CD4-positive, alpha-beta T cell treated with Interferon gamma for 1 hour (primary cell): Measurements from ENCODE around the gene ZNF200.

Experiments
- DNase-seq: peaks from one replicate; pipeline ENCODE4 v3.0.0-alpha.2; 2020

The ZNF200 gene

GRCh38 chr16:3173892-3174617, 60.9 kb downstream of the ZNF200 start:
- DNase-seq = no peak
